ENCODE measurements around the gene UBE2E2.

GRCh38 chr3:23283625-23284024 lies 80.5 kb downstream of the UBE2E2 start:
- TF ChIP-seq EZH2 (IDR thresholded peaks at IDR 0.05; ENCODE audit: insufficient read depth, poor library complexity, severe bottlenecking) = no peak
- no peak for TF ChIP-seq EZH2phosphoT487 (IDR thresholded peaks at IDR 0.05; ENCODE audit: insufficient read depth, low read depth)
